ENCODE results near the gene PLG.
"Not testable (repeated sequence)": the region's sequence is repeated elsewhere in the genome, so short reads cannot be mapped to it uniquely, and the experiment has no call there.

The PLG gene

GRCh38 chr6:160780656-160781055, 78.6 kb downstream of the PLG start:
- not testable (repeated sequence) for DNase-seq

- no peak for DNase-seq
Observed at GRCh38 chr6:160781298-160781697, 79.3 kb downstream of the PLG start.

GRCh38 chr6:160782228-160782627, 80.2 kb downstream of the PLG start:
- no peak for DNase-seq

GRCh38 chr6:160783741-160784140, 81.7 kb downstream of the PLG start:
- no peak for DNase-seq

GRCh38 chr6:160788126-160788525, 86.1 kb downstream of the PLG start:
- not testable (repeated sequence) for DNase-seq

- no peak for DNase-seq
Observed at GRCh38 chr6:160788806-160789205, 86.8 kb downstream of the PLG start.

GRCh38 chr6:160789263-160790027, 87.4 kb downstream of the PLG start:
- DNase-seq: no peak

- DNase-seq: no peak
Observed at GRCh38 chr6:160790028-160790792, 88.2 kb downstream of the PLG start.

- no peak for DNase-seq
Observed at GRCh38 chr6:160791459-160791858, 89.4 kb downstream of the PLG start.

- DNase-seq: no peak
Observed at GRCh38 chr6:160791981-160792418, 90.0 kb downstream of the PLG start.

GRCh38 chr6:160792708-160793107, 90.7 kb downstream of the PLG start:
- DNase-seq: no peak

- DNase-seq: no peak
Observed at GRCh38 chr6:160793652-160794051, 91.6 kb downstream of the PLG start.

GRCh38 chr6:160795721-160796120, 93.7 kb downstream of the PLG start:
- no peak for DNase-seq

GRCh38 chr6:160798625-160799024, 96.6 kb downstream of the PLG start:
- no peak for DNase-seq

- DNase-seq: no peak
Observed at GRCh38 chr6:160799801-160800506, 97.9 kb downstream of the PLG start.

- DNase-seq: no peak
Observed at GRCh38 chr6:160801418-160801817, 99.4 kb downstream of the PLG start.

GRCh38 chr6:160802049-160802448, 100.0 kb downstream of the PLG start:
- not testable (repeated sequence) for DNase-seq

Data from activated CD8-positive, alpha-beta memory T cell treated with anti-CD3 and anti-CD28 coated beads, Interleukin-2, amount 50 U/mL, for 48 hours (primary cell).